Trophoblast cell (in vitro differentiated cells and primary cell): ENCODE measurements around the gene PRRC2C.
"Not testable (repeated sequence)": the region's sequence is repeated elsewhere in the genome, so short reads cannot be mapped to it uniquely, and the experiment has no call there.

ENCODE experiments used
- DNase-seq, 2 donors: peaks; one replicate each; pipeline ENCODE4 v3.0.0-alpha.2; 2016
- H2AFZ ChIP-seq: 2 replicates; pipeline ENCODE4 v1.6.1; 2013; ENCODE audit warnings: low read length, moderate library complexity, mild to moderate bottlenecking; ENCODE audit not compliant: insufficient read depth, poor library complexity
- H2AK5ac ChIP-seq: 2 replicates; pipeline ENCODE4 v1.6.1; 2013; ENCODE audit warnings: mild to moderate bottlenecking, low read length
- H2BK120ac ChIP-seq: 2 replicates; pipeline ENCODE4 v1.6.1; 2013; ENCODE audit warnings: low read length, mild to moderate bottlenecking, moderate library complexity; ENCODE audit not compliant: insufficient read depth, poor library complexity
- H2BK12ac ChIP-seq: 2 replicates; pipeline ENCODE4 v1.6.1; 2013; ENCODE audit warnings: mild to moderate bottlenecking, low read length, moderate library complexity
- H2BK5ac ChIP-seq: 2 replicates; pipeline ENCODE4 v1.6.1; 2013; ENCODE audit warnings: low read length, low read depth, moderate library complexity, mild to moderate bottlenecking; ENCODE audit not compliant: poor library complexity
- H3K14ac ChIP-seq: 2 replicates; pipeline ENCODE4 v1.6.1; 2013; ENCODE audit warnings: mild to moderate bottlenecking, low read length
- H3K18ac ChIP-seq: 2 replicates; pipeline ENCODE4 v1.6.1; 2013; ENCODE audit warnings: mild to moderate bottlenecking, low read length
- H3K23ac ChIP-seq: 2 replicates; pipeline ENCODE4 v1.6.1; 2013; ENCODE audit warnings: low read length
- H3K27ac ChIP-seq: 2 replicates; pipeline ENCODE4 v1.5.1; 2013; ENCODE audit warnings: low read depth, mild to moderate bottlenecking, inconsistent platforms, low read length, moderate library complexity
- H3K27me3 ChIP-seq: 2 replicates; pipeline ENCODE4 v1.6.1; 2013; ENCODE audit warnings: inconsistent platforms, mild to moderate bottlenecking, low read length, moderate library complexity; ENCODE audit not compliant: insufficient read depth
- H3K36me3 ChIP-seq, 2 experiments: 1 replicate in 1 of 2; 2 replicates in 1 of 2; pipeline ENCODE4 v1.6.1; 2013; ENCODE audit warnings: low read length in 2 of 2, mild to moderate bottlenecking in 2 of 2, moderate library complexity in 1 of 2; ENCODE audit not compliant: insufficient read depth in 2 of 2, control insufficient read depth in 1 of 2
- H3K4ac ChIP-seq: 2 replicates; pipeline ENCODE4 v1.6.1; 2013; ENCODE audit warnings: low read depth, mild to moderate bottlenecking, low read length, moderate library complexity
- H3K4me1 ChIP-seq, 2 experiments: 1 replicate in 1 of 2; 2 replicates in 1 of 2; pipeline ENCODE4 v1.6.1; 2013; ENCODE audit warnings: low read length in 2 of 2, mild to moderate bottlenecking in 2 of 2, moderate library complexity in 1 of 2; ENCODE audit not compliant: insufficient read depth in 2 of 2, control insufficient read depth in 1 of 2
- H3K4me2 ChIP-seq: 2 replicates; pipeline ENCODE4 v1.6.1; 2013; ENCODE audit warnings: inconsistent platforms, mild to moderate bottlenecking, low read length, moderate library complexity
- H3K4me3 ChIP-seq: 2 replicates; pipeline ENCODE4 v1.5.1; 2013; ENCODE audit warnings: mild to moderate bottlenecking, low read depth, low read length, inconsistent platforms
- H3K79me1 ChIP-seq: one replicate; pipeline ENCODE4 v1.6.1; 2013; ENCODE audit warnings: low read length
- H3K79me2 ChIP-seq: 2 replicates; pipeline ENCODE4 v1.6.1; 2013; ENCODE audit warnings: low read length, mild to moderate bottlenecking; ENCODE audit not compliant: control insufficient read depth, insufficient read depth, poor library complexity
- H3K9ac ChIP-seq: 2 replicates; pipeline ENCODE4 v1.6.1; 2013; ENCODE audit warnings: mild to moderate bottlenecking, low read length
- H3K9me3 ChIP-seq: 2 replicates; pipeline ENCODE4 v1.6.1; 2013; ENCODE audit warnings: low read depth, mild to moderate bottlenecking, control low read depth, inconsistent platforms, low read length; ENCODE audit not compliant: insufficient read depth
- H4K12ac ChIP-seq: 2 replicates; pipeline ENCODE4 v1.6.1; 2013; ENCODE audit warnings: low read depth, mild to moderate bottlenecking, low read length, moderate library complexity
- H4K8ac ChIP-seq: 2 replicates; pipeline ENCODE4 v1.6.1; 2013; ENCODE audit warnings: low read depth, mild to moderate bottlenecking, low read length, moderate library complexity
- H4K91ac ChIP-seq: one replicate; pipeline ENCODE4 v1.6.1; 2013; ENCODE audit warnings: low read depth, mild to moderate bottlenecking, low read length, moderate library complexity
- WGBS: extraction: QIAGEN DNeasy Blood & Tissue Kit; methylation state at CpG from one replicate; pipeline ENCODE4 v1.1.7; 2013; ENCODE audit warnings: missing lambda C conversion rate; ENCODE audit not compliant: insufficient read length, insufficient coverage; ENCODE audit errors: extremely low coverage; 5-methylcytosine and 5-hydroxymethylcytosine counted together

PRRC2C gene

GRCh38 chr1:171553960-171554359, 68.6 kb downstream of the PRRC2C start:
- not testable (repeated sequence) for H2AFZ ChIP-seq, H3K23ac ChIP-seq, H3K4me2 ChIP-seq, H3K27me3 ChIP-seq, H3K4me3 ChIP-seq, H3K4me1 ChIP-seq, H4K91ac ChIP-seq, H3K27ac ChIP-seq, H2BK120ac ChIP-seq, H3K79me2 ChIP-seq, H4K8ac ChIP-seq, H2BK5ac ChIP-seq, H2BK12ac ChIP-seq, H3K4ac ChIP-seq, H3K9me3 ChIP-seq, H3K79me1 ChIP-seq, H4K12ac ChIP-seq, H3K18ac ChIP-seq, H2AK5ac ChIP-seq, H3K14ac ChIP-seq, H3K9ac ChIP-seq
- peaks cover 26 to 34% of the 10 kb centered on the region in 2 experiments for H3K36me3 ChIP-seq
- no CpG with 5 or more reads among the region's 1 CpG for WGBS
- peak; percentile 17 to 77 for DNase-seq

DNA sequence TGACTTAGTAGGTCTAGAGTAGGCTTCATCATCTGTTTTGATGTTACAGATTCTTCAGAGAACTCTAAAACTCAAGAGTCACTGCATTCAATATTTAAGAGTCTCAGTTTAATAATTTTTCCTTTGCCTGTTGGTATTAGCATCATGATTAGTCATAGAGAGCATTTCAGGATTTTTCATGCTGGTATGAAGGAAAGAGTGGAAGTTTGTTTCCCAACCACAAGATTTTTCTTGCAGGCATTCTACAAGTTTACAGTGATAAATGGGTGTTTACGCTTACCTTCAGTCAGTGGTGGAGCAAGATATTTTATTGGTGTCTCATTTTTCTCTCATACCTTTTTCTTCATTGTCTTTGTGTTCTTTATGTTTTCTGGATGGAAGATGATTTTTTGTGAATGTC, 78.3 kb downstream of the PRRC2C start:
- Histone ChIP-seq H3K9ac (no peak overlapping the region), H3K79me1 (no peaks in the 10 kb centered on the region), H3K36me3 (peaks cover 15 to 26% of the 10 kb centered on the region in 2 experiments), H3K4ac (no peak overlapping the region), H3K4me1 (no peaks in the 10 kb centered on the region), H3K23ac (no peak overlapping the region), H3K79me2 (no peaks in the 10 kb centered on the region), H2AFZ (no peak overlapping the region), H3K27me3 (no peaks in the 10 kb centered on the region), H2BK5ac (no peak overlapping the region), H3K27ac (no peak overlapping the region), H4K8ac (no peak overlapping the region), H3K9me3 (no peaks in the 10 kb centered on the region), H2BK12ac (no peak overlapping the region), H2AK5ac (no peak overlapping the region), H3K4me2 (no peak overlapping the region), H4K91ac (no peak overlapping the region), H2BK120ac (no peak overlapping the region), H4K12ac (no peak overlapping the region), H3K4me3 (no peak overlapping the region), H3K18ac (no peak overlapping the region), H3K14ac (no peak overlapping the region)
- no CpG with 5 or more reads among the region's 1 CpG for WGBS
- peak; percentile 63 to 94 for DNase-seq

GRCh38 chr1:171566467-171566866, 81.1 kb downstream of the PRRC2C start:
- H3K4me1 ChIP-seq, result no peaks in the 10 kb centered on the region
- DNase-seq, result no peak
- no peak overlapping the region for H4K8ac ChIP-seq
- no peaks in the 10 kb centered on the region for H3K9me3 ChIP-seq
- no peak overlapping the region for H3K18ac ChIP-seq
- H3K4ac ChIP-seq, result no peak overlapping the region
- H2AK5ac ChIP-seq, result no peak overlapping the region
- H2BK12ac ChIP-seq, result no peak overlapping the region
- no peak overlapping the region for H3K23ac ChIP-seq
- no peak overlapping the region for H3K4me3 ChIP-seq
- no peak overlapping the region for H2AFZ ChIP-seq
- H3K14ac ChIP-seq, result no peak overlapping the region
- H4K12ac ChIP-seq, result no peak overlapping the region
- no peak overlapping the region for H2BK120ac ChIP-seq
- no peak overlapping the region for H4K91ac ChIP-seq
- H3K27me3 ChIP-seq, result no peaks in the 10 kb centered on the region
- no peak overlapping the region for H3K9ac ChIP-seq
- no peak overlapping the region for H2BK5ac ChIP-seq
- no peak overlapping the region for H3K4me2 ChIP-seq
- no peak overlapping the region for H3K27ac ChIP-seq
- peaks cover 8 to 14% of the 10 kb centered on the region in 2 experiments for H3K36me3 ChIP-seq
- H3K79me2 ChIP-seq, result no peaks in the 10 kb centered on the region
- no CpG with 5 or more reads among the region's 3 CpGs for WGBS
- H3K79me1 ChIP-seq, result no peaks in the 10 kb centered on the region

DNA sequence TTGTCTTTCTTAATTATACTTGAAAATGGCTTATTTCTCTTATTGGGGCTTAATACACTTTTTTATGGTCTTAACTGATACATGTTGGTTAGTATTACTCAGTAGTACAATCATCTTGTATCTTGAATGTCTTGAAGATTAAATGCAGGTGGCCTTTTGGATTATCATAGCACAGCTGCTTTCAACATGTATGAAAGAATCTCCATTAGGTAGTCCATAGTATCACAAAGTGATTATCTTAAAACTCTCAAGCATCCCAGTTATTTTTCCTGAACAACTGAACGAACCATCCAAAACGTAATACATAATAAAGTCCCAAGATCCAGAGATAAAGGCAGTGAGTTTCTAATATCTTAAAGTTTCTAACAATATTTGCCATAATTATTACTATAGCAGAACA, 85.0 kb downstream of the PRRC2C start:
- no peak overlapping the region for H3K4me2 ChIP-seq
- H3K36me3 ChIP-seq, result peaks cover 8 to 15% of the 10 kb centered on the region in 2 experiments
- H3K23ac ChIP-seq, result no peak overlapping the region
- WGBS, result no CpG with 5 or more reads among the region's 2 CpGs
- no peaks in the 10 kb centered on the region for H3K79me1 ChIP-seq
- no peaks in the 10 kb centered on the region for H3K79me2 ChIP-seq
- H3K27me3 ChIP-seq, result no peaks in the 10 kb centered on the region
- peak in 1 of 2 donors; percentile 66 for DNase-seq
- H3K14ac ChIP-seq, result no peak overlapping the region
- no peak overlapping the region for H2AFZ ChIP-seq
- H4K91ac ChIP-seq, result no peak overlapping the region
- H3K27ac ChIP-seq, result no peak overlapping the region
- H2BK120ac ChIP-seq, result no peak overlapping the region
- H2BK5ac ChIP-seq, result no peak overlapping the region
- H3K4me3 ChIP-seq, result no peak overlapping the region
- no peaks in the 10 kb centered on the region for H3K9me3 ChIP-seq
- H3K9ac ChIP-seq, result no peak overlapping the region
- no peak overlapping the region for H2BK12ac ChIP-seq
- no peak overlapping the region for H2AK5ac ChIP-seq
- no peak overlapping the region for H4K8ac ChIP-seq
- no peak overlapping the region for H3K18ac ChIP-seq
- no peaks in the 10 kb centered on the region for H3K4me1 ChIP-seq
- H4K12ac ChIP-seq, result no peak overlapping the region
- no peak overlapping the region for H3K4ac ChIP-seq
